Epithelial cell of esophagus (primary cell): ENCODE results near the gene PLGRKT.

ENCODE experiments used
- DNase-seq: peaks from one replicate; pipeline ENCODE4 v3.0.0; 2010; ENCODE audit warnings: low read depth
- H3K4me3 ChIP-seq: 2 replicates; pipeline ENCODE4 v1.5.1; 2011; ENCODE audit warnings: mild to moderate bottlenecking, low read length, control low read depth
- TF ChIP-seq, protein P1 (sequence below): IDR thresholded peaks from 2 replicates; pipeline ENCODE4 v1.5.1; 2011; ENCODE audit warnings: low read depth, mild to moderate bottlenecking, low read length, control low read depth, inconsistent platforms; ENCODE audit not compliant: insufficient read depth; ENCODE audit errors: missing control alignments

Gene PLGRKT

DNA sequence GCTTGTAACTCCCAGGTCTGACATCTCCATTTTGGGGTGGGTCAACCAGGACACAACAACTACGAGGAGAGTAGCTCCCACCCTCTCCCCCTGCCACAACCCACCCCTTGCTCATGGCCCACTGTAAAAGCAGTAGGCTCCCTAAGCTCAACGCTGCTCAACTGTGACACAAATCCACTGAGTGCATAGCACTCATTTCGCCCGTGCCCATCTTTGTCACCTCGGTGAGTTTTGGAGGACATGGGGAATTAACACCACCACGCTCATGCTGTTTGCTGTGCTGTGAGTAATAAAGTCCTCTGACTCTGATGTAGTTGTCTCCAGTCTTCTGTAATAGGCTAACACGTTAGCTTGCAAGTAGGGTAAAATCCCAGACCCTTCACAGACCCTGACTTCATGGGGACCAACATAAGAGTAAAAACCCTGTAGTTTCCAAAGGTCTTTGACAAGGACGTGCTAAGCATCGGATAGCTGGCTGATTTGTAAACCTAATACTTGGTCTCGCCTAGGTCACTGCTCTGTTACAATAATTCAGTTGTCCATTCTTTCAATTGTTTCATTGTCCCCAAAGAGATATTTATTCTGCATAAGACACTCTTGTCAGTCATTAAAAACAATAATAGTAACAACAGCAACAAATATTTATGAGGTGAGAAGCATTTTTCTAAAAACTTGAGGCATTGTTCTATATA lies 7.7 kb downstream of the PLGRKT start:
- no peak for DNase-seq
- TF ChIP-seq, protein P1, sequence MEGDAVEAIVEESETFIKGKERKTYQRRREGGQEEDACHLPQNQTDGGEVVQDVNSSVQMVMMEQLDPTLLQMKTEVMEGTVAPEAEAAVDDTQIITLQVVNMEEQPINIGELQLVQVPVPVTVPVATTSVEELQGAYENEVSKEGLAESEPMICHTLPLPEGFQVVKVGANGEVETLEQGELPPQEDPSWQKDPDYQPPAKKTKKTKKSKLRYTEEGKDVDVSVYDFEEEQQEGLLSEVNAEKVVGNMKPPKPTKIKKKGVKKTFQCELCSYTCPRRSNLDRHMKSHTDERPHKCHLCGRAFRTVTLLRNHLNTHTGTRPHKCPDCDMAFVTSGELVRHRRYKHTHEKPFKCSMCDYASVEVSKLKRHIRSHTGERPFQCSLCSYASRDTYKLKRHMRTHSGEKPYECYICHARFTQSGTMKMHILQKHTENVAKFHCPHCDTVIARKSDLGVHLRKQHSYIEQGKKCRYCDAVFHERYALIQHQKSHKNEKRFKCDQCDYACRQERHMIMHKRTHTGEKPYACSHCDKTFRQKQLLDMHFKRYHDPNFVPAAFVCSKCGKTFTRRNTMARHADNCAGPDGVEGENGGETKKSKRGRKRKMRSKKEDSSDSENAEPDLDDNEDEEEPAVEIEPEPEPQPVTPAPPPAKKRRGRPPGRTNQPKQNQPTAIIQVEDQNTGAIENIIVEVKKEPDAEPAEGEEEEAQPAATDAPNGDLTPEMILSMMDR = no peak

DNA sequence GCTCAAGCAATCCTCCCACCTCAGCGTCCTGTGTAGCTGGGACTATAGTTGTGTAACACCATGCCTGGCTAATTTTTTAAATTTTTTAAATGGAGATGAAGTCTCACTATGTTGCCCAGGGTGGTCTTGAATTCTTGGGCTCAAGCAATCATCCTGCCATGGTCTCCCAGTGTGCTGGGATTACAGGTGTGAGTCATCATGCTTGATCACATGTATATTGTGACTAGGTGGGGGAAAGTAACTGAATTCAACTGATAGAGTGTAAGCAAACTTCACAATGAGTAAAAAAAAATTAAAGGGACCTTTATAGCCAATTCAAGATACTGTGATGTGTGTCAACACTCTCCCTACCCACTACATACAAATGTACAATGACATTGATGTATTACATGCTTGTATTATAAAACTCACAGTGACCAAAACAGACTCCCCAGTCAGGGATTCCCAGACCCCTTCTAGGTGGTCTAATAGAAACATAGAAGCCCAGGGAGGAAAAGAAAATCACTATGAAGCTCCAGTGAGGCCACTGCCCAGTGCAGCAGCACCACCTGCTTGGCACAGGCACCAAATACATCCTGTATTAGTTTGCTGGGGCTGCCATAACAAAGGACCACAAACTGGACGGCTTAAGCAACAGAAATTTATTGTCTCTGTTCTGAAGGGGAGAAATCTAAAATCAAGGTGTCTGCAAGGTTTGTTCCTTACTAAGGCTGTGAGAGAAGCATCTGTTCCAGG lies 8.8 kb downstream of the PLGRKT start:
- H3K4me3 ChIP-seq = no peak overlapping the region
- DNase-seq = no peak
- TF ChIP-seq, protein P1 = no peak

More for the DNA sequence above, 7.7 kb downstream of the PLGRKT start:
- no peak overlapping the region for H3K4me3 ChIP-seq

DNA sequence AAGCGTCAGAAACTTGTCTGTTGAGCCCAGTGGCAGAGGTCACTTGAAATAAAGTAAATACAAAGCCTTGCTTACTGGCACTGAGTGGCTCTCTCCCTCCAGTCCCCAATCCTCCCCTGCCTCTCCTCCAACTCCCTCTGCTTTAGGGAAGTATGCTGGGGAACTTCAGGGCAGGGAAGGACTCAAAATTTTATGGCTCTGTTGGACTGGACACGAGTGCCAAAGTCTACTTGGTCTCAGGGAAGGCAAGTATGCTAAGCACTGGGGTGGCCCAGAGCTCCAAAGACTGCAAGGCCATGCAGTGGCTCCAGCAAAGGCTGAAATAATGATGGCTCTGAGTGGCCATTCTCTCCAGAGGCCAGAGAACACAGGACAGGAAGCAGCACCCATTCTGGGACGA lies 9.6 kb downstream of the PLGRKT start:
- DNase-seq = no peak
- H3K4me3 ChIP-seq = no peak overlapping the region
- TF ChIP-seq, protein P1 = no peak

DNA sequence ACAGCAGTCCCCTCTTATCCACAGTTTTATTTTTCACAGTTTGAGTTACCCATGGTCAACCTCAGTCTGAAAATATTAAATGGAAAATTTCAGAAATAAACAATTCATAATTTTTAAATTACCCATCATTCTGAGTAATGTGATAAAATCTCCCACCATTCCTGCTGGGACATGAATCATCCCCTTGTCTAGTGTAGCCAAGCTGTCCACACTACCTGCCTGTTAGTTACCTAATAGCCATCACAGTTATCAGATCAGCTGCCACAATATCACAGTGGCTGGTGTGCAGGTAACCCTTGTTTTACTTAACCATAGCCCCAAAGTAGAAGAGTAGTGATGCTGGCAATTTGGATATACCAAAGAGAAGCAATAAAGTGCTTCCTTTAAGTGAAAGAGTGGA lies 10.7 kb downstream of the PLGRKT start:
- TF ChIP-seq, protein P1 = no peak
- no peak for DNase-seq
- no peak overlapping the region for H3K4me3 ChIP-seq

DNA sequence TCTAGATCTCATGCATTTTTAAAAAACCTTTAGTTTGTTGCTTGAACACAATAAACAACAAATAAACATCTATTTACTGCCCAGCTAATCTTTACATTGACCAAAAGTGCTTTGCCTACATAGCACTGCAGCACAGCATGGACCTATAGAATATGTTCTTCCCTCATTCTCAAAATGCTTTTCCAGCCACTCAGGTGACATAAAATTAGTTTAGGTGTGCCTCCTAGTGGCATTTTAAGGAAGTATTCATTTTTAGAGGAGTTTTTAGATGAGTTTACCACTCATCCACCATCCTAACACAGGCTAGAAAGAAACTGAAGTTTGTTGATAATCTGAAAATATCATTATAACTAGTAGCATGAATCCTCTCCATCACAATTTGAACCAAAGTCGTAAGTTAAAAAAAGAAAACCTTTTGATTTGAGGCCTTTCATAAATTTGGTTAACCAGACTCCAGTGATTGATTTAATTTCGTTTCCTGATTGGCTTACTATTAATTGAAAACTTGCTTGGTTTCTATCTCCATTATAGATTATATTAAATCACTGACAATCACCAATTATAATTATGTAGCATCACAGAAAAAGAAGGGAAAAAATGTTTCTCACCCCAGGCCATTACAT lies 12.6 kb downstream of the PLGRKT start:
- no peak overlapping the region for H3K4me3 ChIP-seq
- peak; percentile 64 for DNase-seq
- TF ChIP-seq, protein P1 = peak; percentile 57

DNA sequence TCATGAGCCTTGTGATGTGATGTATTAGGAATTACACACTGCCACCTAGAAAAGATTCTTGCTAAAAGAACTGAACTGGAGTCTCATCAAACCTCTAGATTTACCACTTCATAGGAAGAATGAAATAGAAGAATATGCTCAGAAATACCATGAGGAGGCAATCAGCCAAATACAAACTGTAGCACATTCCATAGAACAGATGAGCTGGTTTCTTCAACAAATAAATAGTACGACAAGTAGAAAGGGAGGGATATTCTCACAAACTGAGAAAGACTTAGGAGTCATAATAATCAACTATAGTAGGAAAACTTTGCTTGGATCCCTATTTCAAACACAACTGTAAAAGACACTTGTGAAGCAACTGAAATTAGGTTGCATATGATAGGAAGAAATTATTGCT lies 15.4 kb downstream of the PLGRKT start:
- no peak overlapping the region for H3K4me3 ChIP-seq
- TF ChIP-seq, protein P1 = no peak
- DNase-seq = no peak

DNA sequence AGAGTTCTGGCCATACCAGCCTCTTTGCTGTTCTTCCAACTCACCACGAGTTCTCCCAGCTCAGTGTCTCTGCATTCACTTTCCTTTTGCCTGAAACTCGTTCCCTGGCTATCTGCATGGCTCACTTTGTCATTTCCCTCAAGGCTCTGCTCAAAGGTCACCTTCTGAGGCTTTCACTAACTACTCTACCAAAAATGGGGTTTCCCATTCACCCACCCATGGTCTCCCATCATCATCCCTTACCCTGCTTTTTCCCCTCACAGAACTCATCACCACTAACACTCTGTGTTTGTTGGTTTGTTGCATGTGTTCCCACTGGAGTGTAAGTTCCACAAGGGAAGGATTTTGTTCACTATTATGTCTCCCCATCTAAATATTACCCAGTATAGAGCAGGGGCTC lies 16.6 kb downstream of the PLGRKT start:
- H3K4me3 ChIP-seq = no peak overlapping the region
- TF ChIP-seq, protein P1 = no peak
- no peak for DNase-seq
